Activated CD4-positive, alpha-beta T cell treated with anti-CD3 and anti-CD28 coated beads for 36 hours (primary cell): ENCODE measurements around the gene ARHGAP22. TPM values are rescaled to one million over a fixed set of nuclear protein-coding genes. Genes with fewer than 3 reads are reported as not detected.

Experiments used
- ATAC-seq: fragments of 200-7000 bp; cut with Tn5 transposase; one replicate; pipeline ENCODE4 v1.10.0; 2021; ENCODE audit warnings: mild to moderate bottlenecking, moderate library complexity
- CTCF ChIA-PET: fragments of 350-600 bp; sonication (Branson Sonifier 250); formaldehyde crosslinking; loops from one replicate; lab custom pipeline; 2021; ENCODE audit warnings: antibody characterized with exemption; lab: Charles Lee
- POLR2A ChIA-PET: fragments of 350-600 bp; sonication (Branson Sonifier 250); formaldehyde crosslinking; loops from one replicate; lab custom pipeline; 2021; ENCODE audit warnings: antibody characterized with exemption, inconsistent platforms; lab: Charles Lee
- DNase-seq: peaks from one replicate; pipeline ENCODE4 v3.0.0-alpha.2; 2020
- H3K27ac Mint-ChIP-seq: one replicate; pipeline ENCODE4 v1.8.0; 2021; ENCODE audit warnings: mixed read lengths
- H3K27me3 Mint-ChIP-seq: one replicate; pipeline ENCODE4 v1.8.0; 2021; ENCODE audit warnings: mixed read lengths
- H3K36me3 Mint-ChIP-seq: one replicate; pipeline ENCODE4 v1.8.0; 2021; ENCODE audit warnings: low read depth, mixed read lengths
- H3K4me1 Mint-ChIP-seq: one replicate; pipeline ENCODE4 v1.8.0; 2021; ENCODE audit warnings: mixed read lengths
- H3K4me3 Mint-ChIP-seq: one replicate; pipeline ENCODE4 v1.8.0; 2021; ENCODE audit warnings: mild to moderate bottlenecking, moderate library complexity, mixed read lengths
- H3K9me3 Mint-ChIP-seq: one replicate; pipeline ENCODE4 v1.8.0; 2021; ENCODE audit warnings: low read depth, mixed read lengths
- intact Hi-C, 2 experiments: fragments of 100-400 bp; cut with DNase I in 1 of 2; cut with micrococcal nuclease in 1 of 2; formaldehyde crosslinking; loops; one replicate each; pipeline versions ENCODE4 v1.14.2 to v1.15.1; 2022 to 2024; cut with DNase I, micrococcal nuclease
- total RNA-seq, 2 experiments: library from RNA; stranded (reverse); gene quantifications; one replicate each; pipeline ENCODE4 v1.2.3, GENCODE V29; 2021

Gene ARHGAP22
- total RNA-seq, 2 experiments from 2014 or later = 0.27 to 0.47 TPM

- POLR2A ChIA-PET = no interaction called here
- Mint-ChIP-seq H3K9me3 (no peaks in the 10 kb centered on the region), H3K4me1 (no peaks in the 10 kb centered on the region), H3K4me3 (no peak overlapping the region), H3K27me3 (peaks cover 6% of the 10 kb centered on the region), H3K27ac (no peak overlapping the region), H3K36me3 (no peaks in the 10 kb centered on the region)
- no peak for ATAC-seq
- CTCF ChIA-PET = no interaction called here
- DNase-seq = no peak
- intact Hi-C loops = no loop called here
These were observed 28.4 kb downstream of the ARHGAP22 start for GRCh38 chr10:48576501-48576900.

- intact Hi-C loops = no loop called here
- no peaks in the 10 kb centered on the region for H3K36me3 Mint-ChIP-seq
- ChIA-PET CTCF (no interaction called here), POLR2A (no interaction called here)
- no peak overlapping the region for H3K27ac Mint-ChIP-seq
- H3K4me1 Mint-ChIP-seq = no peaks in the 10 kb centered on the region
- peaks cover 6% of the 10 kb centered on the region for H3K27me3 Mint-ChIP-seq
- H3K4me3 Mint-ChIP-seq = no peak overlapping the region
- ATAC-seq (no peak), DNase-seq (no peak)
- H3K9me3 Mint-ChIP-seq = no peaks in the 10 kb centered on the region
These were observed 29.0 kb downstream of the ARHGAP22 start for GRCh38 chr10:48575901-48576300.

GRCh38 chr10:48574817-48575380 is 30.0 kb downstream of the ARHGAP22 start:
- Mint-ChIP-seq H3K9me3 (no peaks in the 10 kb centered on the region), H3K27ac (no peak overlapping the region), H3K4me1 (no peaks in the 10 kb centered on the region), H3K36me3 (no peaks in the 10 kb centered on the region), H3K4me3 (no peak overlapping the region), H3K27me3 (peaks cover 6% of the 10 kb centered on the region)
- CTCF ChIA-PET = interaction anchor here (1.0 kb wide), 1 partner anchor 12 kb away, joined by 3 read pairs; no protein-coding TSS in a partner anchor
- POLR2A ChIA-PET = no interaction called here
- no peak for ATAC-seq
- DNase-seq = no peak
- intact Hi-C loops = no loop called here

GRCh38 chr10:48574322-48574796 is 30.5 kb downstream of the ARHGAP22 start:
- POLR2A ChIA-PET = no interaction called here
- H3K27ac Mint-ChIP-seq = no peak overlapping the region
- no peak overlapping the region for H3K4me3 Mint-ChIP-seq
- DNase-seq = no peak
- intact Hi-C loops = no loop called here
- no peaks in the 10 kb centered on the region for H3K36me3 Mint-ChIP-seq
- peaks cover 6% of the 10 kb centered on the region for H3K27me3 Mint-ChIP-seq
- ATAC-seq = no peak
- CTCF ChIA-PET = interaction anchor here (1.0 kb wide), 2 partner anchors 12 to 83 kb away, joined by 3 read pairs; no protein-coding TSS in a partner anchor
- no peaks in the 10 kb centered on the region for H3K4me1 Mint-ChIP-seq
- H3K9me3 Mint-ChIP-seq = no peaks in the 10 kb centered on the region

GRCh38 chr10:48573045-48573444 is 31.8 kb downstream of the ARHGAP22 start:
- Mint-ChIP-seq H3K4me3 (no peak overlapping the region), H3K36me3 (no peaks in the 10 kb centered on the region), H3K27me3 (peaks cover 3% of the 10 kb centered on the region), H3K27ac (no peak overlapping the region), H3K9me3 (no peaks in the 10 kb centered on the region), H3K4me1 (no peaks in the 10 kb centered on the region)
- ATAC-seq = no peak
- no peak for DNase-seq
- intact Hi-C loops = no loop called here
- ChIA-PET POLR2A (no interaction called here), CTCF (interaction anchor here (0.6 to 0.8 kb wide), 2 partner anchors 19 to 85 kb away, joined by 3 read pairs; no protein-coding TSS in a partner anchor)

DNA sequence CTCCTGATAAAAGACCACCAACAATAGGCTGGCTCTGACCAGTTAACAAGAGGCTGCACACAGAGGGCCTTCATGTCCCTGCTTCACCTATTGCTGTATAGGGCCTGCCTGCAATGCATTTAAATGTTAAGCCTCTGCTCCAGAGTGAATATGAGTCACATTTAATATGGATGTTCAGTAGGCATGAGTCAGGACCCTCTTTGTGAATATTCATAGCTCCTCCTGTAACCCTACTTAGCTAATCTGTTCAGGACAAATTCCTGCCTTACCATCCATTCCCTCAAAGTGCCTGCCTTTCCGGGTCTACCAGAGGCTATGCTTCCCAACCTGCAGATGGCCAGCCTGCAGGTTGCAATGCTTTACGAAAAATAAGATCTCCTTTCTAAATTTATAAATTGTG is 32.5 kb downstream of the ARHGAP22 start:
- intact Hi-C loops = no loop called here
- H3K36me3 Mint-ChIP-seq = no peaks in the 10 kb centered on the region
- peaks cover 2% of the 10 kb centered on the region for H3K27me3 Mint-ChIP-seq
- H3K4me1 Mint-ChIP-seq = no peaks in the 10 kb centered on the region
- ATAC-seq (no peak), DNase-seq (no peak)
- H3K4me3 Mint-ChIP-seq = no peak overlapping the region
- ChIA-PET POLR2A (no interaction called here), CTCF (interaction anchor here (0.7 to 0.8 kb wide), 2 partner anchors 86 to 281 kb away, joined by 3 read pairs; no protein-coding TSS in a partner anchor)
- H3K27ac Mint-ChIP-seq = no peak overlapping the region
- no peaks in the 10 kb centered on the region for H3K9me3 Mint-ChIP-seq

GRCh38 chr10:48568546-48568945 is 36.3 kb downstream of the ARHGAP22 start:
- Mint-ChIP-seq H3K4me1 (no peaks in the 10 kb centered on the region), H3K27me3 (peaks cover 3% of the 10 kb centered on the region), H3K27ac (no peak overlapping the region), H3K9me3 (no peaks in the 10 kb centered on the region), H3K4me3 (no peak overlapping the region), H3K36me3 (no peaks in the 10 kb centered on the region)
- POLR2A ChIA-PET = no interaction called here
- DNase-seq (no peak), ATAC-seq (no peak)
- intact Hi-C loops = no loop called here
- CTCF ChIA-PET = no interaction called here

GRCh38 chr10:48568131-48568530 is 36.7 kb downstream of the ARHGAP22 start:
- ATAC-seq = no peak
- H3K4me3 Mint-ChIP-seq = no peak overlapping the region
- ChIA-PET CTCF (no interaction called here), POLR2A (no interaction called here)
- no peak for DNase-seq
- intact Hi-C loops = no loop called here
- H3K27me3 Mint-ChIP-seq = peaks cover 3% of the 10 kb centered on the region
- H3K9me3 Mint-ChIP-seq = no peaks in the 10 kb centered on the region
- H3K36me3 Mint-ChIP-seq = no peaks in the 10 kb centered on the region
- no peaks in the 10 kb centered on the region for H3K4me1 Mint-ChIP-seq
- H3K27ac Mint-ChIP-seq = no peak overlapping the region

DNA sequence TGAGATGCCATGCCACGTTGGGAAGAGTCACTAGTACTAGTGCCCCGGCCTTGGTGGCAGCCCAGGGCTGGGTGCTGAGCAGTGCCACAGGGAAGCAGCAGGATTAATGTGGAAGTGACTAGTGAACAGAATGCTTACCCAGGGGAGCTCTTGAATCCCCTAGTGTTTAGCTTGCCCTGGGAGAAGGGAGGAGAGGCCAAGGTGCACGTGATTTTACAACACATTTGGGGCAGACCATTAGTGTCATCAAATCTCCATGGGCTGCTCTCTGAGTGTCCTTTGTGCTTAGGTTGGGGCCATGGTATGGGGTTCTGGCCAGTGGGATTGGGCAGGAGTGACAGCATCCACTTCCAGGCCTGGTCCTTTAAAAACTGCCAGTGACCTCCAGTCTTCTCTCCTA is 37.5 kb downstream of the ARHGAP22 start:
- no peak for DNase-seq
- ATAC-seq = no peak
- Mint-ChIP-seq H3K27me3 (peaks cover 3% of the 10 kb centered on the region), H3K4me3 (no peak overlapping the region), H3K4me1 (no peaks in the 10 kb centered on the region), H3K27ac (no peak overlapping the region), H3K9me3 (no peaks in the 10 kb centered on the region), H3K36me3 (no peaks in the 10 kb centered on the region)
- POLR2A ChIA-PET = no interaction called here
- CTCF ChIA-PET = no interaction called here
- intact Hi-C loops = no loop called here

GRCh38 chr10:48564466-48565160 is 40.3 kb downstream of the ARHGAP22 start:
- Mint-ChIP-seq H3K36me3 (no peaks in the 10 kb centered on the region), H3K27ac (no peak overlapping the region), H3K27me3 (peaks cover 3% of the 10 kb centered on the region), H3K4me1 (no peaks in the 10 kb centered on the region), H3K4me3 (no peak overlapping the region), H3K9me3 (no peaks in the 10 kb centered on the region)
- no peak for ATAC-seq
- DNase-seq = no peak
- ChIA-PET POLR2A (no interaction called here), CTCF (no interaction called here)
- intact Hi-C loops = no loop called here

- ATAC-seq (no peak), DNase-seq (no peak)
- Mint-ChIP-seq H3K9me3 (no peaks in the 10 kb centered on the region), H3K27me3 (no peaks in the 10 kb centered on the region), H3K27ac (no peak overlapping the region), H3K4me1 (no peaks in the 10 kb centered on the region), H3K4me3 (no peak overlapping the region), H3K36me3 (no peaks in the 10 kb centered on the region)
- intact Hi-C loops = loop anchor here in 1 of 2 experiments (10.0 kb wide), 1 partner anchor 557 kb away; the partner anchor contains the start of gene VSTM4
- CTCF ChIA-PET = no interaction called here
- POLR2A ChIA-PET = no interaction called here
These were observed 47.3 kb downstream of the ARHGAP22 start for GRCh38 chr10:48557511-48558123.
